Activated CD4-positive, alpha-beta T cell treated with anti-CD3 and anti-CD28 coated beads for 1 hour (primary cell): ENCODE data around the gene WHRN.

Experiments
- DNase-seq: peaks from one replicate; pipeline ENCODE4 v3.0.0-alpha.2; 2020

Gene WHRN

DNA sequence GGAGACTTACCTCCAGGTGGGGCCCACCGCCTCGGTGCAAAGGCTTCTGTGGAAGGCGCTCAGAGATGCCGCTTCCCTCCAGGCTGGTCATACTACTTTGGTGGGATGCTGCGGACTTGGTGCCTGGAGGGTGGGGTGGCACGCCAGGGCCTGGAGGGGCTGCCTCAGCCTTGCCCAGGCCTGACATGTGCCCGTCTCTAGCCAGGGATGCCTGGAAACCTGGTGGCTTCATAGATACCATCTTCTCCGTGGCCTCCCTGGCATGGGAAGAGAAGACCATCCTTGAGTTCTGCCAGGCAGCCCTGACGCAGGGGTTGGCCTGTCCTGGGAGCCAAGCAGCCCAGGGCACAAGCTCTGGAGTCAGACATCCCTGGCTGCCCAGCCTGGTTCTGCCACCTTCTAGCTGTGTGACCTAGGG, 147.4 kb downstream of the WHRN start:
- DNase-seq, result no peak

DNA sequence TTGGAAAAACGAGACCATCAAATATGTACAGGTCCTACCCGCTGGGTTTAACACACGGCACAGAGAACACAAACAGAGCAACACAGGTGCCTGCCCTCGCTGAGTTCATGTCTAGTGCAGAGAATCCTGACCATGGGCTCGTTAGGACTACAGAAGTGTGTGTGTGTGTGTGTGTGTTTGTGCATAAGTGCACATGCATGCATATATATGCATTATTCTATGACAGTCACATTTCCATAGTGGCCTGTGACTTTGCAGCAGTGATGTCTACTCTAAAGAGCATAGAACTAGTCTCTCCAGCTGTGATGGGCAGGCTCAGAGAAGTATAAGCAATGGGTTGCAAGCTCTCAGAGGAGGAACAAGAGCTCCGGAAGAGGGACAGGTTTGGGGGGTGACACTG, 147.9 kb downstream of the WHRN start:
- DNase-seq, result no peak

DNA sequence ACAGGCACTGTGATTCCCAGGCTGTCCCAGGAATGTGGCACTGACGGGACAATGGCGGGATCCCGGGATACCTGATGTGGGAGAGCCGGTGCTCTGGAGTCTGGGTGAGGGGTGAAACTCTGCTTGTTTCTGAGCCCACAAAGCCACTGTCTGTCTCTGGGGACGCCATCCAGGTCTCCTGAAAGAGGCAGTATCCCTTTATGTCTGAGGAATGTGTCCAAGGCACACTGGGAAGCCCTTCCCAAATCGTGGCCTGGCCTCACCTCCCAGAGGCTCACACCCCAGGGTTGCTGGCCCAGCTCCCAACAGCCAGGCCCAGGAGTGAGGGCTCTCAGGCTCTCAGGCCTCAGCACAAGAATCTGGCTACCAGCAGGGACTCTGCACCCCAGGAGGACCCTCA, 148.5 kb downstream of the WHRN start:
- no peak for DNase-seq

DNA sequence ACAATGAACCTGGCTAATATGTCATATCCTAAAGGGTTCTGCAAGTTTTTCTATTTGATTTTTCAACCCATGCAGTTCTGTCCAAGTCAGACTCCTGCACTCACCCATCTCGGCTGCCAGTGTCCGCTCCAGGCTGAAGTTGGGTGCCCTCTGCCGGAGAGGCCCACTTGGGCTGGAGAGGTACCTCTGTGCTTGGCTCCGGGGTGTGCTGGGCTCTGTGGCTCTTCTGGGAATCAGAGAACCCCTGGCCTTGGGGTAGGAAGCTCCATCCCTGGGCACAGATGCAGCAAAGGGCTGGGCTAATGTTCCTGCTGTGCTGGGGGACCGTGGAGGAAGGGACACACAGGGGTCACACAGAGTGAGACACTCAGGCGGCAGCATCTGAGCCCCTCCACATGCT, 149.5 kb downstream of the WHRN start:
- no peak for DNase-seq
